Measurements from ENCODE around the gene ELFN2.

ELFN2 gene

DNA sequence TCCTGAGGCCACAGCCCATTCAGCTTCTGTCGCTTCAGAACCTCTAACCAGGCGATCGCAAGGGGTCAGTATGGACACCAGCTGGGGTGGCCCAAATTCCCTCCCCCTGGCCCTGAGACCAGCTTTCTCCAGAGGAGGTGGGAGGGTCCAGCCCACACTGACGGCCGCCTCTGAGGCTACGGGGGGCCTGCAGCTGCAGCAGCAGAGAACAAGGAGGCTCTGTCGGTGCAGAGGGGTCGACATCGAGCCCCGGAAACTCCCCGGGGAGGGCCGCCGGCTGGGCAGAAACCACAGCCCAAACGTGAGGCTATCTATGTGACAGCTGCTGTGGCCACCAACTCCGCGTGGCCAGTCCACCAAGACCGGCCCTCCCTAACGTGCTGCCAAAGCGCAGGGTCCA lies 40.8 kb downstream of the ELFN2 start:
- no peak for DNase-seq (ENCODE audit: low read depth in 3 of 3)

DNA sequence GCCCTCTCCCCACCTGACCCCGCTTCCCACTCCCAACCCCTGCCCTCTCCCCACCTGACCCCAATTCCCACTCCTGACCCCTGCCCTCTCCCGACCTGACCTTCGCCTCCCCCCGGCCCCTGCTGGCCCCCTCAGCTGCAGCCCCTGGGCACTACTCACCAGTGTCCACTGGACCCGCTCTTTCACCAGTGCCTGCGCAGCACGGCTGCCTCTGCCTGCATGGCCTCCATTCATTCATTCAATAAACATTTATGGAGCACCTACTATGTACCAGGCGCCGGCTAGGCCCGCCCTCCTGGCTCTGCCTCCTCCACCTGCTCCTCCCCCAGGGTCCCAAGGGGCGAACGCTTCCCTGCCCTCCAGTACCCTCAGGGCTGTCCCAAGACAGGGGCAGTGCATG lies 42.6 kb downstream of the ELFN2 start:
- no peak for DNase-seq (ENCODE audit: low read depth in 3 of 3)

DNA sequence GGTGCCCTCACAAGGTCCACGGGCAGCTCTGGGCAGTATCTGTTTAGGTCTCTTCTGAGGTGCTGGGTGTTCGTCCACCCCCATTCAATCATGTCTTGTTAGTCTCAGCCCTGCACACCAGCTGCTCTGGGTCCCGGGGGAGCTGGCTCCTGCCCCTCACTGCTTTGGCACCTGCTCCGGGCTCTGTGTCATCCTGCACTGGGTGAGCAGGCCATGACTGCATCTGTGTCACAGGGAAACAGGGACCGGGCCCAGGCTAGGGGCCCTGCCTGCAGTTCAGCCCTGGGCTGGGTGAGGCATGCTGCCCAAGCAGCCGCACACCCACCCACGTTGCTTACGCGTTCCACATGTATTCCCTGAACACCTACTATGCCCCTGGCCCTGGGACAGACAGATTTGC lies 43.9 kb downstream of the ELFN2 start:
- DNase-seq (ENCODE audit: low read depth in 3 of 3): no peak

DNA sequence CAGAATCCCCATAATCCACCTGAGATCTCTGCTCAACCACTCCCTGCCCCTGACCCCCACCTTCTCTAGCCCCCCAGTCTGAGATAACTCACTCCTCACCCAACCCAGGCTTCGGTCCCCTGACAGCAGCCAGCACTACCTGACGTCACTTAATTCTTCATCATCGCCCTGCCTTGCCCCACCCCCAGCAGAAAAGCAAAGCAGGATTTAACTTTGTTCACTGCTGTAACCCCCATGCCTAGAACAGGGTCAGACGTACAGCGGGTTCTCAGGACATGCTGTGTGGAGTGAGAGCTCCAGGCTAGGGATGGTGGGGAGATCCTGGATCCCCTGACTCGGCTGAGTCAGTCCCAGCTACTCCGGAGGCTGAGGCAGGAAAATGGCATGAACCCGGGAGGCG lies 45.8 kb downstream of the ELFN2 start:
- DNase-seq (ENCODE audit: low read depth in 3 of 3): no peak

DNA sequence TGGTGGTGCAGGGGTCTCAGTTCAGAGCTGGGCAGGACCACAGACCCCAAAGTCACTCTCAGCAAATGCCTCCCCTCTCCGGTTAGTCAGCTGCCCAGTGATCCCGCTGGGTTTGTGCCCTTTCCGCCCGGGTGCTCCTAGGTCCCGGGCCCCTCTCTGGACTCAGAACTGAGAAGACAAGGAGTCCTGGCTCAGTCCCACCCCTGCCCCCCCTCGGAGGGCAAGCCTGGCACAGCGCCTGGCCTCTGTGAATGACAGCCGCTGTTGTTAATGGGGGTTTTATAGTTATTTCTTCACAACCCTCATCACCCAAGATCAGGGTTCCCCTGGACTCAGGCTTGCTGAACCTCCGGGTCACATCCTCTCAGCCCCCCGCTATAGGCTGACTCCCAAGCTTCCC lies 47.6 kb downstream of the ELFN2 start:
- DNase-seq (ENCODE audit: low read depth in 3 of 3): no peak

DNA sequence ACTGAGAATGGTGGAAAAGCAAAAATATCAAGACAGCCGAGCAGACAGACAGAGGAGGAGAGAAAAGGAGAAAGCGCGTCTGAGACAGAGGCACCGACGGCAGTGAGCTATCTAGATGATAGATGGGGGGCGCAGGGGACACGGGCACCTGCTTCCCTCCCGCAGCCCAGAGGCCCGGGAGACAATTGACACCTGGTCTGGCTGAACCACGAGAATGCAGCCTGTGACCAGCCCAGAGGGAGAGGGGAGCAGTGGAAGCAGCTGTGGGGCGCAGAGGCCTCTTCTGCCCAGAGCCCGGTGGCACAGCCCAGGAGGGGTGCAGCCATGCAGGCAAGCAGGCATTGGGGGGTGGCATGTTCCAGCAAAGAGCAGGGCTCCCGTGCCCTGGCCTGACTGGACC lies 48.2 kb downstream of the ELFN2 start:
- no peak for DNase-seq (ENCODE audit: low read depth in 3 of 3)

DNA sequence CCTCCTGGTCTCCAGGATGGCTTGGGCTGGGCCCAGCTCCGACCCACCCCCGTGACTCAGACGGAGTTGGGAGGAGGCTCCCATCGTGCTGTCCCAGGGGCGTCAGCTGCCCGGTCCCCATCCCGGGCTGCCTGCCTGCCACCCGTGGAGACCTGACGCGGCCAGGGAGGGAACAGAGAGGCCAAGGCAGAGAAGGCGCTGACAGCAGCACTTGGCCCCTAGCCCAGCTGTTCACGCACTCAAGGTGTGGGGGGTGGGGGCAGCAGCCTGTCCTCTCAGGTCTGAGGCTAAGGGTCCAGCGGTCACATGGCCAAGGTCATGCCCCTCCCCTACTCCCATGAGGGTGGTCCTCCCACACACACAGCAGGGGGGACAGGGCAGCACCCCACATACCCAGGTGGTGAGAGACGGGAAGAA lies 48.6 kb downstream of the ELFN2 start:
- DNase-seq (ENCODE audit: low read depth in 3 of 3): no peak

DNA sequence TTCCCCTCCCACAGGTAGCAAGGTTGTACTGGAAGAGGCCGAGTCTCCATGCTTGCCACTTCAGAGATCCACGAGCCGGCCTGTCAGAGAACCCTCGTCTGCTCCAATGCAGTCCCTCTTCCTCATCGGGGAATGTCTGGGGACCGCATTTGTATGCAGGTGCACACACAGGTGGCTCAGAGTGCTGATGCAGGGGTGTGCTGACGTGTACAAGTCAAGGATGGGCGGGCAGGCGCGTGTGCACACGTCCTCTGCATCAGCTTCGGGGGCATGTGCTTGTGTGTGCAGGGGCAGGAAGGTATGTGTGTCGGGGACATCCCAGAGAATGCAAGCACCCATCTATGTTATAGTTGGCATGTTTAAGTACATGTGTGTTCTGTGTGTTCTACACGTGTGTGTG lies 49.4 kb downstream of the ELFN2 start:
- no peak for DNase-seq (ENCODE audit: low read depth in 3 of 3)

DNA sequence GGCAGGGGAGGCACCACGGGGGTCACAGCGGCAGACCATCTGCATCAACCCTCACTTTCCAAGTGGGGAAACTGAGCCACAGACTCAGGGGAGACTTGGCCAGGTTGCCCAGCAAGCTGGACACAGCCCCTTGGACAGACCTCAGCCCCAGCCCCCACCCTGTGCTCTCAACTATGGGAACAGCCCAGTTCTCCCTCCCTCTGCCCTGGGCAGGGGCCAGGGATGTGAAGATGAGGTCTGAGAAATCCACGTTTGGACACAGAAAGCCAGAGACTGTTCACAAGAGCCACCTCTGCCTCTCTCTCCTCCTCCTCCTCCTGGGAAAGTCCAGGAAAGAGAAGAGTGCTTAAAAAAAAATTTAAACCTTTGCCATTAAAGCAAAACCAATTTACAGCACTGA lies 50.1 kb downstream of the ELFN2 start:
- DNase-seq (ENCODE audit: low read depth in 3 of 3): no peak

DNA sequence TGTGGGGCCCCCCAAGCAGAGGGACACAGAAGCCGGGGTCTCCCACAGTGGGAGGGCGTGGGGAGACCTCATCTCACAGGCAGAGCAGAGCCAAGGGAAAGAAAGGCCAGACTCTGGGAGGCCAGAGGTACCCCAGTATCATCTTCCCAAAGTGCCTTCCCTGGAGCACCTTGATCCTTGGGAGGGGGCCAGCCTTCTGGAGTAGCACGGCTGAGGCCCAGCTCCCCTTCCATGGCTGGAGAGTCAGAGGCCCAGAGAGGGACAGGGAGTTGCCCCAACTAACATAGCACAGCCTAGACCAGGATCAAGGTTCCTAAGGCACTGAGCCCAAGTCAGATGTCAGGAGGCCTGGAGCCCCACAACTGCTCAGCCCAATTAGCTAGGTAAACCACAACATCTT lies 50.6 kb downstream of the ELFN2 start:
- DNase-seq (ENCODE audit: low read depth in 3 of 3): no peak

DNA sequence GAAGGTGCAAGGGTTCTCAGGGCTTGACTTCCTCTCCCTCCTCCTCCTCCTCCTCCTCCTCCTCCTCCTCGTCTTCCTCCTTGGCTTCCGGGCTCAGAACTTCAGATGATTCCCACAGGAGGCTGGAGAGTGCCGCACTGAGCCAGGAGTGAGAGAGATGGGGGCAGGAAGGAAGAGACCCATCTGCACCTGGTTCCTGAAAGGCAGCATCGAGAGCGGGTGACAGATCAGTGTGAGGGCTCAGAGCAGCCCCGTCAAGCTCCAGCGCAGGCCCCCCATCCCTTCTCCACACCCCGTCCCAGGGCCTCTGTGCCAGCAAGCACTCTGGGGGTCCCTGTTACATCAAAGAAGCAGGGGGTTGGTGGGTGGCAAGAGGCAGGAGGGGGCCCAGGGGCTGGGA lies 51.5 kb downstream of the ELFN2 start:
- no peak for DNase-seq (ENCODE audit: low read depth in 3 of 3)

DNA sequence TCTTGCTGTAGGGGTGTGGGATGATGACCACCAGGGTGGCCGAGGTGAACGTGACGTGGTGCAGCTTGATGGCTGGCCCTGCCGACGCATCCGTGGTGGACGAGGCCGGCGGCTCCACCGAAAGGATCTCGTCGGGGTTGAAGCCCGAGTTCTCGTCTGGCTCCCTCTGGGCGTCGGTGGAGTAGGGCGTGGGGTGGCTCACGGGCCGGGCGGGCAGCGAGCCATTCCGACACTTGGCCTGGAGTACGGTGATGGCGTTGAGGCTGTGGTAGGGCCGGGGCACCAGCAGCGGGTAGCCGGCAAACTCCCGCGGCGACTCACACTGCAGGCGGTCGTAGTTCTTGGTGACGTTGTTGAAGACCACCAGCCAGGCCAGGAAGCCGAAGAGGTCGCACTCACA lies 52.7 kb downstream of the ELFN2 start:
- no peak for DNase-seq (ENCODE audit: low read depth in 3 of 3)

DNA sequence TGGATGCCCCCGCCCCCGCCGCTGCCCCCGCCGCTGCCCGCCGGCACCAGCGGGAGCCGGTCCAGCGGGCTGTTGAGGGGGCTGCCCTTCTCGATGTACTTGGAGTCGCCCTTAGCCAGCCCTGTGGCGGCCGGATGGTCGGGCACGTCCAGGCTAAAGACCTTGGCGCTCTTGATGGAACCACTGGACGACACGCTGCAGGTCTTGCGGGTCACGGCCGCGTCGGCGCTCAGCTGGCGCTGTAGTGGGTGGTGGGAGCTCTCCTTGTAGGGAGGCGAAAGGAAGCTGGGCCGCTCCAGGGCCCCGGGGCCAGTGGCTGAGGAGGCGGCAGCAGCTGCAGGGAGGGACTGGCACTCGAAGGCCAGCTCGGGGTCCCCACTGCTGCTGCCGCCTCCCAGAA lies 53.8 kb downstream of the ELFN2 start:
- DNase-seq (ENCODE audit: low read depth in 3 of 3): no peak

DNA sequence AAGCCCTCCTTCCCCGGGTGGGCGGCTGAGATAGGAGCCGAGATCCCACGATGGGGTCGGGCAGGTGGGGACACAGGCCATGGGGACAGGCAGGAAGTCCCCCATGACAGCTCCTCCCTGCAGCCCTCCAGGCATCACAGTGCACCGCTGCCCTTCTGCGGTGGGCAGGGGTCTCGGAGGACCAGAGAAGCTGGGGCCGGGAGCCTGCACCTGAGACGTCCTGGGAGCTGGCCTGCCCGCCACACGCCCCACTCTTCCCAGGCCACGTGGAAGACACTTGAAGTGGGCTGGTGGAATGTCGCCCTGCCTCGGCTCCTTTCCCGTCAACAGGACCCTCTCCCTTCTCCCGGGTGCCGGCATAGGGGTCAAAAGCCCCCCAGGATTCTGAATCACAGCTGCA lies 55.4 kb downstream of the ELFN2 start:
- DNase-seq (ENCODE audit: low read depth in 3 of 3): no peak

DNA sequence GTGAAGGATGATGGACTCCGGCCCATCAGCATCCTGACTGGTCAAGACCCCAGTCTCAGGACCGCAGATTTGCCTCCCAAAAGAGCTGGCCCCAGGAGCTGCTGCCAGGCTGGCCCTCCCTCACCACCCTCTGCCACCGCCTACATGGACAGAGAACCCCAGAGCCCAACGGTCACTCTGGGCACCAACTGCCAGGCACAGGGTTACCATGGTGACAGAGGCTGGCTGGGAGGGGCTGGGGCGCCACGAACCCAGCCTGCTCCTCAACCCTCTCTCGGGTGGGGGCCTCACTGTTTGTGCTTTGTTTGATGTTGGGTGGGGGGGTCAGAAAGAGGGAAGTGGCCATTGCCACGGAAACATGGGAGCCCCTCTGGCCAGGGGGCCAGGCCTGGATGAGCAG lies 55.8 kb downstream of the ELFN2 start:
- DNase-seq (ENCODE audit: low read depth in 3 of 3): no peak

DNA sequence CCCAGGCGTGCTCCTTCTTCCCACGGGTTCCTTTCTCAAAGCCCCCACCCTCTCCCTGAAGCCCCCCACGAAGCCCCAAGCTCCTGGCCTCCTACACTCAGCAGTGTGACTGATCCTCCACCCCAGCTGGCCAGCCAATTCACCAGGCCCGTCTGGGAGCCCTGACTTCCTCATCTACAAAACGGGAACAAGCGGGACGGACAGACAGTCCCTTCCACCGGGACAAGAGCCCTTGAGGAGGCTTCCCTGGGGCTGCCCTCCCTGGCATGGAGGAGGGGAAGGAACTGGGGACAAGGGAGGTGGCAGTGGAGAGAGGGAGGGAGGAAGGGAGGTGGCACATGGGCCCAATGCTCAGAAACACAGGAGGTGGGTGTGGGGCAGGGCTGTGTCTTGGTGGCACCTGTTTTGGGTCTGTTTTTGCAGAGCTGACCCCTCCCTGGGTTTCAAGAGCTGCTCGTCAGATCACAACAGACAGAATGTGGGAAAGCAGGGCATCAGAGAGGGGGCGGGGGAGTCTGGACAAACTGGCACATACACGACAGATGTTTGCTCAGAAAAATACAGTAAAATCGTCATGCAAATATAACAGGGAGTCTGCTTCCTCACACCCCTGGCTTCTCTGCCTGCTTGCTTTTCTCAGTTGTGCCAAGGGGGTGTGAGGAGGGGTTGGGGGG lies 56.8 kb downstream of the ELFN2 start:
- no peak for DNase-seq (ENCODE audit: low read depth in 3 of 3)

DNA sequence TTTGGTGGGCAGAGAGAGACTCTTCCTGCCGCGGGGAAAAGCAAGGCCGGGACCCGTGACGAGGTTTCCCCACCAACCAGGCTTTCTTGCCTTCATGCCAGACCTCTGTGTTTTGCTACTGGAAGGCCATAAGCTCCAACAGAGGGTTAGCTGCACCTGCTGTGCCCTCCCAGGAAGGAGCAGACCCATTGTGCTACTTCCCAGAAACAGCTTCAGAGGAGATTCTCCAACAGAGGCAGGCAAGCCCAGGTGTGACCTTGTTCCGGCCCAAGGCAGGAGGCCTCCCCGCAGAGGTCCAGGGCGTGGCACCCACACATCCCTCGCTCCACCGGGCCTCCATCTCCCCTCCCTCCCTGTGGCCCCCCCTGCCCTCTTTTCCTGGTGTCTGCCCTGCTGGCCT lies 57.8 kb downstream of the ELFN2 start:
- DNase-seq (ENCODE audit: low read depth in 3 of 3): no peak

DNA sequence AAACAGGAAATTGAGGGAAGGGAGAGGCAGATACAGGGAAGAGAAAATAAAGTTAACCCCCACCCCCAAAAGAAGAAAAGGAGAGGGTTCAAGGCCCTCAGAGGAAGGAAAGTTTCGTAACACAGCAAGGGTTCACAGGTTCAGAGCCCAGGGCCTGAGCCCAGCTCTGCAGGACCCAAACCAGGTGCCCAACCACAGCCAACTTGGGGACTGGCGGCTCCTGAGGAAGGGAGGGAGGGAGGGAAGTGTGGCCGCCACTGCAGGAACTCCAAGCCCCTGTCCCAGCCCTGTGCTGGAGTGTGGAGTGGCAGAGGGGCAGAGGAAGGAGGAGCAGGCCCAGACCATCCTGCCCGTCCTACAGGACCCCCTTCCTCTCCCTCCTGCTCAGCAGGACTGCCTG lies 59.2 kb downstream of the ELFN2 start:
- DNase-seq (ENCODE audit: low read depth in 3 of 3): no peak

DNA sequence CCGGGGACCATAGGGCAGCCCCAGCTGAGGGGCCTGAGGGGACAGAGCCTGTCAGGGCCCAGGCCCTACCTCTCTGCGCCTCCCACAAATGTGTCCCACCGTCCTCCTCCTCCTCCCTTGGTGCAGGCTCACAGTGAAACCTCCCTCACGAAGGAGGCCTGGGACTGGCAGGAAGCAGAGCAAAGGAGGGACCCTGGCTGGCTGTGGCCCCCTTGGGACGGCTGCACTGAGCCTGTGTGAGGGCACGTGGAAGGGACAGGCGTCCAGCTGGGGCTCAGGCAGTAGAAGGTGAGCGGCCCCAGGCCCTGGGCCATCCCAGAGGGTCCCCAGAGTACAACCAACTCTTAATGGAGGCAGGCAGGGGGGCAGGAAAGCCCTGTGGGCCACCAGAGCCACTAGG lies 60.7 kb downstream of the ELFN2 start:
- no peak for DNase-seq (ENCODE audit: low read depth in 3 of 3)

DNA sequence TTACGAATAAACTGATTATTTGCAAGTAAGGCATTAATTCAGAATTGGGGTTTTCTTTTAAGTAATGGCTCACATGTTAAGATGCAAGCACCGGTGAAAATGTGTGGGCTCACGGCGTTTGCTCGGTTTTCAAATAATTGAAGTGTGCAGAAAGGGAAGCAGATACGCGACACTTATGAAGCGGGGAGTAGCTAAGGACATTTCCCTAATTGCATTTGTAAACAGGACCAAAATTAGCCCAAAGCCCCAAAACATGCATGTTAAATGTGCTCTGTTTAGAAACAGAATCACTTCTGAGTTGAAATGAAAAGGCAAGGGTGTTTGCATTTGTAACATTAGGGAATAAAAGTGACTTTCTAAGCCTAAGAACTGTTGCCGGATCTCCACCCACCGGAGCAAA lies 61.3 kb downstream of the ELFN2 start:
- no peak for DNase-seq (ENCODE audit: low read depth in 3 of 3)

DNA sequence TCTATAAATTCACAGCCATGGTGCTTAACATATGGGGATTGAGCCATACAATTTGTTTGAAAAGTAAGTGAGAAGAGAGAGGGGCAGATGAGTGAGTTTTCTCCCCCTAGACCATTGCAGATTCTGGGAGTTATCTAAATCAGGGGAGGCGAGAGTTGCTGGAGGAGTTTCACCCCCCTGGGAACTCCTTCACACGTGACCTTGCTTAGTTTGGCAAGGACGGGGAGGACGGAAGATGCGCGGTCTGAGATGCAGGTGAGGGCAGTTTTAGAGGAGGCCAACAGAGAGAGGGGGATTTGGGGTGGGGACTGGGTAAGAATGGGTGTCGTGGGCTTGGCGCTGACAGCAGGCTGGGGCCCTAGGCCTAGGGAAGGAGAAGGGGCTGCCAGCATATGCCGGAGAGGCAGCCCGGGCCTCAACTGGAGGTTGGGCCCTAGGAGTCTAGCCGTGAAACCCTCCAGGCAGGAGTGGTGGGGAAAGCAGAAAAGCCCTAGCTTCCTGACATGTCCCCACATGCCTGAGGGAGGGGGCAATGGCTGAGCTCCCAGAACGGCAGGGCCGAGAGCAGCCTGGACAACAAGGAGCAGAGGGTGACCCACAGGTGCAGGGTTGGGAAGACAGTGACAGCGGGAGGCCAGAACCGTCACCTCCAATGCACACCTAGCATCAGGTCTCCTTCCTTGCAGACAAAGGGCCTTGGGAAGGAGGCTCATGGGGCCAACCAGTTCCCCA lies 63.9 kb downstream of the ELFN2 start:
- no peak for DNase-seq (ENCODE audit: low read depth in 3 of 3)

DNA sequence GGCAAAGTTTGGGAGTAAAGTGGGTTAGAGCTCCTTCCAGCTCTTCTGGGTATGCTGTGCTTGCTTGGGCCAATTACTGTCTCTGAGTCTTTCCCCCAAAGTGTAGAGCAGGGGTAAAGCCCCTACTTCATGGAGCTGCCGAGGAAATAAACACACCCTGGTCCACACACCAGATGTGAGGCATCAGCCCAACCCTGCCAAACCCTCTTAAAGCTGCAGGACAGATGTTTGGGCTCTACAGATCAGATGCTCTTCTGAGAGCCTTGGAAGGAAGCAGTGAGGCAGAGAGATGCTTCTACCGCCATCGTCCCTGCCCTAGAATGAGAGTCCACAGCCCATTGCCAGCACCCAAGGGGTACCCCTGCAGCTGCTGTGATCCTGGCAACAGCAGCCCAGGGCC lies 64.7 kb downstream of the ELFN2 start:
- no peak for DNase-seq (ENCODE audit: low read depth in 3 of 3)

DNA sequence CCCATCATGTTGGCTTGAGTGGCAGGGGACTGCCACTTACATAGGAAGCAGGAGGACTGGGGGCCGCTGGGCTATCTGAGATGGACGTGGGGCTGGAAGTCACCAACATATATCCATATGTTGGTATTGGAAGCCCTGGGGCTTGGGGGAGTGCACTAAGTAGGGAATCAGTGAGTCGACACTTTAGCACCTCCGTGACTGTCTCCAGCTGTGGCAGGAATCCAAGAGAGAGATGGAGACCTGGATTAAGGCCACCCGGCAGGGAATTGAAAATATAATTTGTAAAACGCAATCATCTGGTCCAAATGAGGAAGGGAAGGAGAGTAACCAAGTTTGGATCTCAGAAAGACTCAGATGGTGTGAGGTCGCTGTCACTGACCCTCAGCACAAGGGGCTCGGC lies 68.4 kb downstream of the ELFN2 start:
- no peak for DNase-seq (ENCODE audit: low read depth in 3 of 3)

DNA sequence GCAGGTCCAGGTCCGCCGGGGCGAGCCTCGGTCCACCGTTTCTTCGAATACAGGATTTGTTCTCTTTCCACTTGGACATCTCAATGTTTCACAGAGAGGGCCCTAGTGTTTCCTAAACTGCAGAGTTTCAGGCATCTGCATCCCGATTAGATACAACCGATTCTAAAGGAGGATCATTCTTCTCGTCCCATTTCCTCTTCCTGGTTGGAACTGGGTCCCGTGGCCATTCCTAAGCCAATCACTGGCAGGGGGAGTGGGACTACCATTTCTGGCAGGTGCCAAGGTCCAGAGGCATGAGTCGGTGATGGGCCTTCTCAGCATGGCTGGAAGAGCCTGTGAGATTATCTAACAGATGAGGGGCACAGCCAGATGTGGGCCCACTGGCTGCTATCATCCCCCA lies 68.9 kb downstream of the ELFN2 start:
- DNase-seq (ENCODE audit: low read depth in 3 of 3): no peak
